Vagina (tissue), 2 donors: Measurements from ENCODE around the gene NPM1. TPM values are rescaled to one million over a fixed set of nuclear protein-coding genes. Genes with fewer than 3 reads are reported as not detected.

Source experiments
- DNase-seq, 2 donors: peaks; one replicate each; pipeline ENCODE4 v3.0.0-alpha.2; 2017; ENCODE audit errors: extremely low spot score in 2 of 2
- H3K27ac ChIP-seq: fragments of 200-600 bp; sonication (generic); one replicate; pipeline ENCODE4 v1.5.1; 2019
- H3K27me3 ChIP-seq: fragments of 200-600 bp; sonication (generic); one replicate; pipeline ENCODE4 v1.5.1; 2019
- H3K36me3 ChIP-seq, 2 donors: fragments of 200-600 bp; sonication (generic); one replicate each; pipeline ENCODE4 v1.5.1; 2017 to 2019
- H3K4me1 ChIP-seq: fragments of 200-600 bp; sonication (generic); one replicate; pipeline ENCODE4 v1.5.1; 2019
- H3K4me3 ChIP-seq, 2 donors: fragments of 200-600 bp; sonication (generic); 1 replicate in 1 of 2; 2 replicates in 1 of 2; pipeline ENCODE4 v1.5.1; 2016 to 2019
- H3K9me3 ChIP-seq: fragments of 200-600 bp; sonication (generic); one replicate; pipeline ENCODE4 v1.5.1; 2019
- CTCF ChIP-seq, 3 experiments: fragments of 450-650 bp in 2 of 3; fragments of 200-600 bp in 1 of 3; sonication (generic) in 1 of 3; IDR thresholded peaks; one replicate each; pipeline ENCODE4 v1.5.1; 2017 to 2019; ENCODE audit warnings: antibody characterized with exemption in 3 of 3, mild to moderate bottlenecking in 2 of 3, moderate library complexity in 2 of 3
- POLR2A ChIP-seq, 2 donors: fragments of 450-650 bp; IDR thresholded peaks; one replicate each; pipeline ENCODE4 v1.6.1; 2017; ENCODE audit warnings: antibody characterized with exemption in 2 of 2, mild to moderate bottlenecking in 2 of 2, moderate library complexity in 2 of 2
- POLR2AphosphoS5 ChIP-seq, 2 donors: sonication (generic); formaldehyde crosslinking; IDR thresholded peaks; one replicate each; pipeline ENCODE4 v1.9.0; 2017; ENCODE audit warnings: antibody characterized with exemption in 2 of 2, mild to moderate bottlenecking in 2 of 2, low read depth in 1 of 2; ENCODE audit not compliant: insufficient read depth in 1 of 2
- intact Hi-C: fragments of 100-400 bp; cut with DNase I; formaldehyde crosslinking; loops from one replicate; pipeline ENCODE4 v1.15.1; 2023
- total RNA-seq: library from RNA; depleted of rRNA; stranded (reverse); fragments of >200 nt; gene quantifications from one replicate; pipeline ENCODE4 v1.2.3, GENCODE V29; 2016

Gene NPM1
- 526 TPM for total RNA-seq

GRCh38 chr5:171387345-171387969, at the start of gene NPM1:
Gene NPM1, plus strand, starts transcription at chr5:171387849. Its CDS starts 100 bp downstream, at chr5:171387949.
- intact Hi-C loops, result no loop called here
- no peaks in the 10 kb centered on the region for H3K9me3 ChIP-seq
- TF ChIP-seq POLR2A (IDR thresholded peaks at IDR 0.05) (peak in 1 of 2 donors; percentile 94), CTCF (IDR thresholded peaks at IDR 0.05) (peak in 1 of 3 experiments; percentile 1), POLR2AphosphoS5 (IDR thresholded peaks at IDR 0.05; ENCODE audit: insufficient read depth in 1 of 2, low read depth in 1 of 2) (peak; percentile 92 to 94)
- H3K4me1 ChIP-seq, result peaks cover 43% of the 10 kb centered on the region
- peaks cover 3 to 6% of the 10 kb centered on the region in 2 donors for H3K36me3 ChIP-seq
- H3K27me3 ChIP-seq, result no peaks in the 10 kb centered on the region
- peak; percentile 98 for DNase-seq
- H3K4me3 ChIP-seq, result peak within 1 kb of the TSS; percentile 93 to 95
- H3K27ac ChIP-seq, result peak within 1 kb of the TSS; percentile 94

GRCh38 chr5:171340042-171340441, 47.6 kb upstream of the NPM1 start:
- peaks cover 7% of the 10 kb centered on the region for H3K4me1 ChIP-seq
- H3K9me3 ChIP-seq, result no peaks in the 10 kb centered on the region
- H3K27ac ChIP-seq, result no peak overlapping the region
- H3K36me3 ChIP-seq, result no peaks in the 10 kb centered on the region
- intact Hi-C loops, result no loop called here
- no peak overlapping the region for H3K4me3 ChIP-seq
- TF ChIP-seq POLR2A (IDR thresholded peaks at IDR 0.05) (no peak), POLR2AphosphoS5 (IDR thresholded peaks at IDR 0.05; ENCODE audit: insufficient read depth in 1 of 2, low read depth in 1 of 2) (no peak), CTCF (IDR thresholded peaks at IDR 0.05) (no peak)
- no peak for DNase-seq
- H3K27me3 ChIP-seq, result no peaks in the 10 kb centered on the region

- no peaks in the 10 kb centered on the region for H3K9me3 ChIP-seq
- DNase-seq, result no peak
- intact Hi-C loops, result no loop called here
- H3K27me3 ChIP-seq, result no peaks in the 10 kb centered on the region
- TF ChIP-seq CTCF (IDR thresholded peaks at IDR 0.05) (no peak), POLR2A (IDR thresholded peaks at IDR 0.05) (no peak), POLR2AphosphoS5 (IDR thresholded peaks at IDR 0.05; ENCODE audit: insufficient read depth in 1 of 2, low read depth in 1 of 2) (no peak)
- H3K36me3 ChIP-seq, result no peaks in the 10 kb centered on the region
- no peak overlapping the region for H3K4me3 ChIP-seq
- H3K4me1 ChIP-seq, result peaks cover 7% of the 10 kb centered on the region
- H3K27ac ChIP-seq, result no peak overlapping the region
Measured at GRCh38 chr5:171340491-171340890, 47.2 kb upstream of the NPM1 start.

GRCh38 chr5:171342362-171343111, 45.1 kb upstream of the NPM1 start:
- no peak overlapping the region for H3K27ac ChIP-seq
- H3K4me1 ChIP-seq, result no peaks in the 10 kb centered on the region
- intact Hi-C loops, result no loop called here
- no peak overlapping the region for H3K4me3 ChIP-seq
- TF ChIP-seq POLR2AphosphoS5 (IDR thresholded peaks at IDR 0.05; ENCODE audit: insufficient read depth in 1 of 2, low read depth in 1 of 2), result no peak
- peak in 1 of 3 experiments; percentile 26 for TF ChIP-seq CTCF (IDR thresholded peaks at IDR 0.05)
- no peaks in the 10 kb centered on the region for H3K9me3 ChIP-seq
- no peaks in the 10 kb centered on the region for H3K27me3 ChIP-seq
- no peaks in the 10 kb centered on the region for H3K36me3 ChIP-seq
- DNase-seq, result no peak
